Measurements from ENCODE around the gene BOD1.

Gene BOD1

GRCh38 chr5:173642191-173642816 is 25.9 kb upstream of the BOD1 start:
- in situ Hi-C loops (cut with MboI; ENCODE audit: low sequenced_read_pairs) = no loop called here

- in situ Hi-C loops (cut with MboI; ENCODE audit: low sequenced_read_pairs) = no loop called here
These were observed 23.8 kb upstream of the BOD1 start for GRCh38 chr5:173640156-173640804.

DNA sequence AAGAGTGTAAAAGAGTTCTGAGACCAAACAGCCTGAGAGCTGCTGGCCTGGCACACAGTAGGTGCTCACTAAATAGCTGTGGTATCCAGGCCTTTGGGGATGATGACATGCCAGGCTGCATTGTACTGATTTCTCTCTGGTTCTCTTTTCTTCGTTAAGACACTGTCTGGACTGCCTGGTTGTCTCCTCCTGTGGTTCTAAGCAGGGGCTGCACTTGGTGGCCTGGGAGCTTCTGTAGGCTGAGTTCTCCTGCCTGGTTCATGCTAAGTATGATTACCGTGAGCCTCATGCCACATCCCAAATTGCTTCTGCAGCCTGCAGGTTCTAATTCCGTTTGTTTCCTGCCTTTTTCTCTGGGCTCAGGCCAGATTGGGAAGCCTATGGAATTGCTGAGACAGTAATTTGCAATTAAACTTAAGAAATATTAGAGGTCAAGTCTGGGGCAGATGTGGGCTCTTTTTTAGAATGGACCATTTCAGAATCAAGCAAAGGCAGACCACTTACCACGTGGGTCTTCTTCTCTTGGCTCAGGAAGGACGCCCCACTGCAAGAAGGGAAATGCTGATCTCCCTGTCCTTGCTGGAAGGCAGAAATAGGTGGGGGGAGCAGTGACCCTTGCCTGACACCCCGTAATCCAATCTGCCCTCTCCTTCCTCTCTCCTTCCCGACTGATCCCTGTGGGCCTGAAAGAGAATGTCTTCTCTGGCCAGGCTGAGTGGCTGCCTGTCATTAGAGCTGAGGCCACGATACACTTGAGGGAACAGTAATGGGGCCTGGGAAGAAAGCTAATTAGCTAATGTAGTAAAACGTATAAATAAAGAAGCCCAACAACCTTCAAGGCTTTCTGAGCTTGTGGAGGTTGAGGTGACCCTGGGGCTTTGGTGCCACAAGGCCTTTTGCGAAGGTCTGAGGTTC is 21.9 kb upstream of the BOD1 start:
- in situ Hi-C loops (cut with MboI; ENCODE audit: low sequenced_read_pairs) = no loop called here

DNA sequence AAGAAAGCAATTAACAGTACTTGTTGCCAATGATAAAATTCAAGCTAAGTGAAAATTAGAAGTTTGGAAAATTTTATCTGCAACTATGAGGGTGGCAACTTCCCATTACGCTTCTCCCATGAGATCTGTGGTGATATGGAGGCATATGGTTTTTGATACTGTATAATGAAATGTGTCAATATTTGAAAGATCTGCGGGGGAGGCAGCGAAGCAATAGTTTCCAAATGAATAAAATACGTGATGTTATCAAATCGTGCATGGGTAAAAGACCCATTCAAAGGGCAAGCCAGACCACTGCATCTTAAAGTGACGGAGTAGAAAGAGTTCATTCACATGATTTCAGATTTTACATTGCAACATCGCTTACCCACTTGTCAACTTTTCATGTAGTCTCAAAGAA is 20.9 kb upstream of the BOD1 start:
- in situ Hi-C loops (cut with MboI; ENCODE audit: low sequenced_read_pairs) = no loop called here

GRCh38 chr5:173634465-173634983 is 18.1 kb upstream of the BOD1 start:
- in situ Hi-C loops (cut with MboI; ENCODE audit: low sequenced_read_pairs) = no loop called here

- in situ Hi-C loops (cut with MboI; ENCODE audit: low sequenced_read_pairs) = no loop called here
These were observed 16.9 kb upstream of the BOD1 start for GRCh38 chr5:173633304-173633703.

DNA sequence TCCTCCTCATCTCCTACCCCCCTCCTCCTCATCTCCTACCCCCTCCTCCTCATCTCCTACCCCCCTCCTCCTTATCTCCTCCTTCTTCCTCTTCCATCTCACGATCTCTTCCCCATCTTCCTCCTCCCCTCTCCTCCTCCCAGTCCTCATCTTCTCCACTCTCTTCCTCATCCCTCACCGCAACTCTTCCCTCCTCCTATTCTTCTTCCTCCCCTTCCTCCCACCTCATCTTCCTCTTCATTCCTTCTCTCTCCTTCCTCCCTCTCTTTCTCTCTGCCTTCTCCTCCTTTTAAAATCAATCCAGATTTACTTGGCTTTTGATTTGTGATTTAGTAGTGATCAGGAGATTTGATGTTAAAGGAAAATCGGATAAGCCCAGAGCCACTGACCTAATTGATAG is 15.0 kb upstream of the BOD1 start:
- in situ Hi-C loops (cut with MboI; ENCODE audit: low sequenced_read_pairs) = no loop called here

- in situ Hi-C loops (cut with MboI; ENCODE audit: low sequenced_read_pairs) = no loop called here
These were observed 14.4 kb upstream of the BOD1 start for GRCh38 chr5:173630724-173631365.

DNA sequence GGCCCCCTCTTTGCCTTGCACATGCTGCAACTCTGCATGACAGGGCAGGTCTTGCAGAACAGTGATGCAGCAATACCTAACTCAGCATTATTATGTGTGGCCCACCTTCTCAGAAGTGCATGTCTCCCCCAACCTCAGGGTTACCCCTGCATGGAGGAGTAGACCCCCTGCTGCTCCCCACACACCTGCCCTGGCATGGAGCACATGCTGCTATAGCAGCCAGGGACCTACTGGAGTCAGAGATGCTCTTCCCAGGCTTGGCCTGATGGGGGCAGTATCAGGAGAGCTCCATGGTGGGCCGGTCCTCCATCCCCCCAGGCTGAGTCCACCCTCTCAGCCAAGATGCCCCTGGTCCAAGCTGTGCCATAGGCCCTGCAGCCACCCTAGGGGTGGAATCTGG is 13.2 kb upstream of the BOD1 start:
- in situ Hi-C loops (cut with MboI; ENCODE audit: low sequenced_read_pairs) = no loop called here

DNA sequence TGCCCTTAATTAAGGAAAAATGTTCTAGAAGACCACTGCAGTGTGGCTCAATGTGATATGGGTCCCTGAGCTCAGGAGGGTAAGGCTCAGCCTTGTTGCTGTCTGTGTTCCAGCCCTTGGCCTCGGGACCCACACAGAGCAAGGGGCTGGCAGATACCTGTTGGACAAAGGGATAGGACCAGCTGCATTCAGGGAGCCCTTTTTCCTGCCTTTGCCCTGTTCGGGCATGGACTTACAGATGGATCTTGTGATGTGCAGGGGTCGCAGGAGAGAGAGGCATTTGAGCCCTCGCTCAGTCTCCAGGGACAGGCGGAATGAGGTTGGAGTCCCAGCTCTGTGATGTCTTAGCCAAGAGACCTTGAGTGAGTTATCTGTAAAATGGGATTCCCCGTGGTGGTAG is 12.1 kb upstream of the BOD1 start:
- in situ Hi-C loops (cut with MboI; ENCODE audit: low sequenced_read_pairs) = no loop called here

GRCh38 chr5:173627860-173628392 is 11.5 kb upstream of the BOD1 start:
- in situ Hi-C loops (cut with MboI; ENCODE audit: low sequenced_read_pairs) = no loop called here

DNA sequence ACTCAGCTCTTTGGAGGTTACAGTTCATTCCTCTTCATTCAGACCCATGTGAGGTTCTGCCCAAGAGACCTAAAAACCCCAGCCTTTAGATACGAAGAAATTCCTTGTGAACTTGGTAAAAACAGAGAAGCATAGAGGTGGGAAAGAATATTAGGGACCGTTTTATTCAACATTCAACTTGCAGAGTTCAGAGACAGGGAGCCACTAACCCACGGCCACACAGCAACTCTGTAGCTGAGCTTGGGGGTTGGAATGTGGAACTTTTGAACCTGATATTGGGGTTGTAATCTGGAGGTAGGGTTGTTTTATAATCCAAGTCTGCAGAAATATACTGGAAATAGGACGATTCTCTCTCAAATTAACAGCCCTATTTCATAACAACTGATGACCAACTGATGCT is 10.8 kb upstream of the BOD1 start:
- in situ Hi-C loops (cut with MboI; ENCODE audit: low sequenced_read_pairs) = no loop called here

DNA sequence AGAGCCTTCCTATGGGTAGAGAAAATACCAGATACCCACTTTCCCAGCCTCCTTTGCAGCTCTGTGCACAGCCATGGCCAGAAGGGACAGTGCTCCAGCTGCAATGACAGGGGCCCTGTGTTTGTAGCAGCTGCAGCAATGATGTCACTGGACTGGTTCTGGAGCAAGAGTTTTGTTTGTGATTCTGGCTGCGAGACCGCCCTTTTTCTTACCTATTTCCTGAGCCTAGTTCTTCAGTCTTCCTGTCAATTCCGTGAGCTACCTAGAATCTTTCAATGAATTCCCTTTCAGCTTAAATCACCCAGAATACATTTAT is 10.0 kb upstream of the BOD1 start:
- in situ Hi-C loops (cut with MboI; ENCODE audit: low sequenced_read_pairs) = no loop called here

GRCh38 chr5:173625673-173626504 is 9.4 kb upstream of the BOD1 start:
- in situ Hi-C loops (cut with MboI; ENCODE audit: low sequenced_read_pairs) = no loop called here

DNA sequence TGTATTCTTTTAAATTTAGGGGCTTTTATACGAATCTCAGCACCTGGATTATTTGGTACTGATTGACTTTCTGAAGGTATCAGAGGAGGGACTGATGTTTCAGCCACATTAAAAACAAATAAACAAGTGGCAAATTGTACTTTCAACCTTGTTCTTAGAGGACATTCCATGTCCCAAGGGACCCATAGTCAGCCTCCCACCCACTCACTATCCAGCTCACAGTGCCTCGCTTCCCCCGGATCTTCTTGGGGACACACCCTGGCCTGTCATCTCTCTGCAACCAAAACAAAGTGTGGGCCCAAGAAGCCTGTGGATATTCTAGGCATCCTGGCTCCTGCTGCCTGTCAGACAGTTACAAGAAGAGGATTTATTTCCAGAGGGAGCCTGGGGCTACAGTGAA is 8.8 kb upstream of the BOD1 start:
- in situ Hi-C loops (cut with MboI; ENCODE audit: low sequenced_read_pairs) = no loop called here

- in situ Hi-C loops (cut with MboI; ENCODE audit: low sequenced_read_pairs) = loop anchor here (25.0 kb wide), 1 partner anchor 688 kb away; no protein-coding TSS in a partner anchor
These were observed 7.8 kb upstream of the BOD1 start for GRCh38 chr5:173624282-173624681.

GRCh38 chr5:173623789-173624188 is 7.3 kb upstream of the BOD1 start:
- in situ Hi-C loops (cut with MboI; ENCODE audit: low sequenced_read_pairs) = loop anchor here (25.0 kb wide), 1 partner anchor 689 kb away; no protein-coding TSS in a partner anchor

GRCh38 chr5:173623296-173623771 is 6.9 kb upstream of the BOD1 start:
- in situ Hi-C loops (cut with MboI; ENCODE audit: low sequenced_read_pairs) = loop anchor here (25.0 kb wide), 1 partner anchor 689 kb away; no protein-coding TSS in a partner anchor

DNA sequence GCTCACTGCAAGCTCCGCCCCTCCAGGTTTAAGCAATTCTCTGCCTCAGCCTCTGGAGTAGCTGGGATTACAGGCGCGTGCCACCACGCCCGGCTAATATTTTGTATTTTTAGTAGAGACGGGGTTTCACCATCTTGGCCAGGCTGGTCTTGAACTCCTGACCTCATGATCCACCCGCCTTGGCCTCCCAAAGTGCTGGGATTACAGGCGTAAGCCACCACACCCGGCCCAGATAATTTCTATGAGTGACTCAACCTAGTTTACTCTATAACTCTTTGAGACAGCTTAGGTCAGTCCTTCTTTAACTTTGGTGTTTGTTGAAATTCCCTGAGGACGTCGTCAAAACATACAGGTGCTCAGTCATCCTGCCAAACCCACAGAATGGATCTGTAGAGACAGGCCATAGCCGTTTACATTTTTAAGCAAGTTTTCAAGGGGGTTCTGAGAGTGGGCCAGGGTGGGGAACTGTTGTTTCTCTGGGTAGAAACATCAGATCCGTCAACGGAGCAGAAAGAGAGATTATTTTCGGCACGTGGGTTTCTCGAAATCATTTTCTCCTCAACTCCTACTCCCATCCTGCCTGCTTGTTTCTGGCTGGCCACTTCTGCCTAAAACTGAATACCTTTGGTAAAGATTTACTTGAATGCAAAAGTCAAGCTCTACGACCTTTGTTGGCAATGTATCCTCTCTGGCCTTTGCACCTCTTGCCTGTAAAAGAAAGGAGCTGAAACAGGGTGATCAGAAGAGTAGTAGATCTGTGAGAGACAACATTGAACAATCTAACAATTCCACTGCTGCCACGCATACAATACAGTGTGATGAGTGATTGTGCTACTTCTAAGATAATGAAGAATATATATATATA is 6.0 kb upstream of the BOD1 start:
- in situ Hi-C loops (cut with MboI; ENCODE audit: low sequenced_read_pairs) = loop anchor here (25.0 kb wide), 1 partner anchor 690 kb away; no protein-coding TSS in a partner anchor

Data from HL-60/S4 treated with retinoic acid at 250 ng/mL for 4 days and 3 days (cell line).